ENCODE measurements around the gene CBX6. TPM values are rescaled to one million over a fixed set of nuclear protein-coding genes. Genes with fewer than 3 reads are reported as not detected.
A peak's percentile ranks its signal among the peaks of the same experiment; 100 is the strongest.
"Not testable (repeated sequence)": the region's sequence is repeated elsewhere in the genome, so short reads cannot be mapped to it uniquely, and the experiment has no call there.

Gene CBX6
- total RNA-seq, 1 experiment from 2014 or later = 18.9 TPM

DNA sequence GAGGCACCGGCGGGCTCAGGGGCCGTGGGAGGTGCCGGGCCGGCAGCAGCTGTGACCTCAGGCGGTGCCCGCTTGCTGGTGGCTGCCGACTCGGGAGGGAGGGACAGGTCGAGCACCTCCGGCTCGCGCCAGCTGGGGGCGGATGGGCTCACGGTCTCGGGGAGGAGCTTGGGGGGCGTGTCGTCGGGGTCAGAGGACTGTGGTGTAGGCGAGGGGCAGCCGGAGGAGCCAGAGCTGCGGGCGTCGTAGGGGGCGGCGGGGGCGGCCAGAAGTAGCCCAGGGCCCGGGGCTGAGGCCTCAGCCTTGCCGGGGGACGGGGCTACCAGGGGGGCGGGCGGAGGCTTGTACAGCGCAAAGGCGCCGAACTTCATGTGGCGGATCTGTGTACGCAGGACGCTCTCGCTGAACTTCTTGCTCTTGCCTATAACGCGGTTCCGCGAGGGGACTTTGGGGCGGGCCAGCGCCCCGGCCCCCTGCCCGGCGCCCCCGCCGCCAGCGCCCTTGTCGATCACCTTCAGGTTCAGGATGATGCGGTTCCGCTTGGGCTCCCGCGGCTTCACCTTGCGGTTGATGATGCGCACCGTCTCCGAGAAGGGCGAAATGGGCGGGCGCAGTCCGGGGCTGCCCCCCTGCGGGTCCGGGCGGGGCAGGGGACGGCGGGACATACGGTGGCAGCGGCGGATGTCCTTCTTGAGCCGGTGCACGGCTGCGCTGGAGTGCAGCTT, 5.5 kb downstream of the CBX6 start:
- Histone ChIP-seq H3K27me3 (no peaks in the 10 kb centered on the region), H3K9me3 (no peaks in the 10 kb centered on the region)
- no peak for DNase-seq

DNA sequence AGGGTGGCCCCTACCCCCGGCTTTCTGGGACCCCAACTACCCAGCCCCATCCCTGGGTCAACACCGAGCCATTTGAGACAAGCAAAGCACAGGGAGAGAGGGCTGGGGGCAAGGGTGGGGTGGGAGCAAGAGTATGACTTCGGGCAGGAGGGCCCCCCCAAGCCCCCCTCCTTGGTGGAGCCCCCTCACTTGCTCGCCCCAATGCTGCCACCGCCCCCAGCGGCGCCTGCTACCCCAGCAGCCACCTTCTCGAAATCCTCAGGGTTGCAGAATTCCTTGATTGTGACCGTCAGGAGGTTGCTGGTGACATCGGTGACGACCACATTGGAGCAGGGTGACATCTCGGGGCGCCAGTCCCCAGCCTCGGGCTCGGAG, 6.0 kb downstream of the CBX6 start:
- Histone ChIP-seq H3K9me3 (no peaks in the 10 kb centered on the region), H3K27me3 (no peaks in the 10 kb centered on the region), H3K36me3 (peaks cover 15% of the 10 kb centered on the region), H3K4me3 (no peak overlapping the region)
- DNase-seq = no peak

More for the DNA sequence above, 5.5 kb downstream of the CBX6 start:
- no peak overlapping the region for H3K4me3 ChIP-seq
- H3K36me3 ChIP-seq = peaks cover 15% of the 10 kb centered on the region

DNA sequence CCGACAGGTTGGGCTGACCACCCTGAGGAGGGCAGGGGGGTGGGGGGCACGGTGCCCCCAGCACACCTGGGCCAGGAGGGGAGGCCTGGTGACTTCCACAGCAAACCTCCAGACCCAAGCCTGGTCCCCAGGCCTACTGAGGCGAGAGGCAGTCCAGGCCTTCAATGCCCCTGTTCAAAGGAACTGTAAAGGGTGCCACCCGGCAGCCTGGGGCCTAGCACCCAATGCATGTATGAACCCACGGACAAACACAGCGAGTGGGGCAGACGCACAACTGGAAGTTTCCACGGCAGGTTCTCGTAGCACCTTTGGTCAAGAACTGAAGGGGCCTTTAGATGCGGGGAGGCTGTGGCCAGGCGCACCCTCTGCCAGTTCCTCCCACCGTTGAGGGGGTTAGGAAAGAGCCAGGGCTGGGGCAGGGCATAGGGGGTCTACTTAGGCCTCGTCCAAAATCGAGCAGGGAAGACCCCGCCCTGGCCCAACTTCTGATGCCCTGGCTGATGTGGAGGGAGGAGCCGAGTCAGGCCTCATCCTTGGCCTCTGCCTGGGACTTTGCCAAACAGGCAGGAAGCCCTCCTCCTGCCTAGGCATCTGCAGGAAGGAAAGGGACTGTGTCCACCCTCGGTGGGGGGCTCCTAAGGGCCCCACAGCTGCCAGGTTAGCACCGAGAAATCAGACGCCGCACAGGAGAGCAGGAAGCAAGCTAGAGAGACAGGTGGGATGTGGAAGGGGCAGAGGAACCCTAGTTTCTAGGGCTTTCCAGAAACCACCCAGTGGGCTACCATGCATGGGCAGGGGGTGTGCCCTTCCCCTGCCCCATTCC, 6.6 kb downstream of the CBX6 start:
- Histone ChIP-seq H3K36me3 (peaks cover 15% of the 10 kb centered on the region), H3K4me3 (no peak overlapping the region), H3K27me3 (no peaks in the 10 kb centered on the region), H3K9me3 (no peaks in the 10 kb centered on the region)
- no peak for DNase-seq

DNA sequence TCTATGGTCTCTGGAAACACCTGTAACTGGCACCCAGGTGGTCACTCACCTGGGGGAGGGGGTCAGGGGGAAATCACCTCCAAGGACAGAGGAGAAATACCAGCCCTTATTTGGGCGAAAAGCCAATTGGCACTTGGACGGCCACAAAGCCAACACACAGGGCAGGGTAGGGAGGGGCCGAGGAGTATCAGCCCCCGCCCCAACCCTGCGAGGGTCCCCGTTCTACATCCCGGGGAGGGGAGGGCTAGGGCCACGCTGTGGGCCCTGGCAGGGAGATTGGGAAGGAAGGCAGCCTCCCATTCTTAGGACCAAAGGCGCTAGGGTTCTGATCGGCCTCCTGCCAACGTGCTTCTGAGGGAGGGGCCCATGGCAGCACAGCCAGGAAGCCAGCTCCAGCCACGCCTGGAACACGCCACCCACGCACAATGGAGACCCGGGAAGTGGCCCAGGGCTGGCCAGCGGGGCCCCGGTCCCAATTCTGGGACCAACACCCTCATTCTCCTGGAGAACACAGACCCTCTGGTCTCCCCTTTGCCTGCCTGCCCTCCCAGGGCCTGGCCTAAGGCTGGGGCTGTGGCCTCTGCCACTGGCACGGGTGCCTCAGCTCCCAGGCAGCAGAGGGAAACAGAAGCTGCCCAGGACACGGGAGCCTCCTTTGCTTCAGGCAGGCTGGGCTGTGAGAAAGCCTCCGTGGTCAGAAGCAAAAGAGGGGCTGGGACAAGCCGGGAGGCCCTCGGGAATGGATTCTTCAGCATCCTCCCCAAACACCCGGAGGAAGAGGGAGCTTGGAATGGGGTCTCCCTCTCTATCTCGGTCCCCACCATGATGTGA, 7.4 kb downstream of the CBX6 start:
- Histone ChIP-seq H3K9me3 (no peaks in the 10 kb centered on the region), H3K4me3 (no peak overlapping the region), H3K36me3 (peaks cover 10% of the 10 kb centered on the region), H3K27me3 (no peaks in the 10 kb centered on the region)
- no peak for DNase-seq

DNA sequence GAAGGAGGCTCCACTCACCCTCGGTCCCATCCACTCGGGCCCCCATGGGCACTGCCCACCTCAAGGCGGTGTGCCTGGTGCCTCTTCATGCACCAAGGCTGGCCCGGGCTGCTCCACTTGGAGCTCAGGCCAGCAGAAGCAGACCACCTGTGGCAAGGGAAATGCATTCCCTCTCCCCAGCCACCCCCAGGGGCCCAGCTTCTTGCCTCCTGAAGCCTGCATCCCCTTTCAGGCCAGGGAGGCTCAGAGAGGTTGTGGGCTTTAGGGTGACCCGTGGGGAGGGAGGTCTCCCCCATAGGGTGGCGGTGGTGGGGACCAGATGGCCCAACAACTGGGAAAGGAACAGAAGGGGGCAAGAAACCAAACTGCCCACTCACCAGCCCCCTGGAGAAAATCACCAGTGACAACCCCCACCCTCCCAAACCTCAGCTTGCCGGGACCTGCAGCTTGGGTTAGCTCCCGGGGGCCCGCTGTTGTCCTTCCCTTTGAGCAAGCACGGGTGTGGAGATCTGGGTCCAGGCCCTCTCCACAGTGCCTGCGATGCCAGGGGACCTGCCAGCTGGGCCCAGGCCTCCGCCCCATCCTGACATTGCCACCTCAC, 8.4 kb downstream of the CBX6 start:
- Histone ChIP-seq H3K36me3 (peaks cover 7% of the 10 kb centered on the region), H3K4me3 (no peak overlapping the region), H3K27me3 (no peaks in the 10 kb centered on the region), H3K9me3 (no peaks in the 10 kb centered on the region)
- no peak for DNase-seq

DNA sequence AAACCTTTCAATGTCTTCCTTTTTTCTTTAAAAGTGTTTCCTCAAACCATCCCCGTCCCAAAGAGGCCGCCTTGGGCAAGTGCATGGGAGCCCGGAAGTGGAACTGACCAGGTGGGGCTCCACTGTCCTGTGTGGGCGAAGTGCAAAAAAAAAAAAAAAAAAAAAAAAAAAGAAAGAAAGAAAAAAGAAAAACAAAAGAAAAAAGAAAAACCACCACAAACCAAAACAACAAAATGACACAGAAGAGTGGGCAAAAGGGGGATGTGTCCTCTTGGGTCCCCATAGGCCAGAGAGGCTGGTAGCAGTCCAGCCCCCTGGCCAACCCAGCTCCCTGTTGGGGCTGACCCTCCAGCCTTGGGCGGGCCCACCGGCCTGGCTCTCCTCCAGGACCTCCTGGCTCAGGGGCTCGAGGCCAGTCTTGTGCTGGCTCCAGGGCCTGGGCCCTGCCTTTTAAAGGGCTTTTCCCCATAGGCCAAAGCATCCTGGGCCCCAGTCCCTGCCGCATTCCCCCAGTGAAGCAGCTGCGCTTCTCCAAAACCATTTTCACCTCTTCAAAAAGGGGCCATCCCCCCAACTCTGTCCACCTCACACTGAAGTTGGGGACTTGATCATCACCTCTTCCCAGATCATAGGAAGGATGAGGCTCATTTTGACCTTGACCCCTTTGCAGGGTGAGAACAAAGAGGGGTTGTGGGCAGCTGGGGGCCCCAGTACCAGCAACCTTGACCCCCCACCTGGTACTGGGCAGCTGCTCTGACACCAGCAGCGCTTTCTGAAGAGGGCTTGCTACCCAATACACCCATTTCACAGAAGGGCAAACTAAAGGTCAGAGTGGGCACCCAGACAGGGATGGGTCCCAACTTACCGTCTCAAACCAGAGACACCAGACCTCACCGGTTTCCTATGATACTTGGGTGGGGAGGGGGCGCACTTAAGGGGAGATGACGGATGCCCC, 9.4 kb downstream of the CBX6 start:
- Histone ChIP-seq H3K4me3 (no peak overlapping the region), H3K9me3 (no peaks in the 10 kb centered on the region), H3K36me3 (no peaks in the 10 kb centered on the region; the same call in none of the 2 replicates), H3K27me3 (no peaks in the 10 kb centered on the region)
- DNase-seq = peak; percentile 42

DNA sequence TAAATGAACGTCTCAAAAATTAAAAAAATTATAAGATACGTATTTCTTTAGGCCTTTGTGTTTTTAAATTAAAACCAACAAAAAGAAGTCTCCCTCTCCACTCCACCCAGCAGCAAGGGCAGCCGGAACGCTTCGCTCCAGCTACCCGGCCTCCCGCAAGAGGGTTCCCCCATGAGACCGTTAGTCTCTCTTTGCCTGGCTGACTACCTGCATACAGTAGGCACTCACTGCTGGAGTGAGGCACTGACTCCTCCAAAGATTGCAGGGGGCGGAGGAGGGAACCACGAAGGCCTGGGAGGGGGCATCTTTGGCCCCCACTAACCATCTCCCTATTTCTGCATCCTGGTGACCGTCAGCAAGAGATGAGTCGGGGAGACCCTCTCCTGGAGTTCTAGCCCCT, 10.1 kb downstream of the CBX6 start:
- DNase-seq = no peak
- H3K9me3 ChIP-seq = no peaks in the 10 kb centered on the region
- H3K4me3 ChIP-seq = no peak overlapping the region
- no peaks in the 10 kb centered on the region; the same call in 1 of the 2 replicates for H3K36me3 ChIP-seq
- H3K27me3 ChIP-seq = no peaks in the 10 kb centered on the region

DNA sequence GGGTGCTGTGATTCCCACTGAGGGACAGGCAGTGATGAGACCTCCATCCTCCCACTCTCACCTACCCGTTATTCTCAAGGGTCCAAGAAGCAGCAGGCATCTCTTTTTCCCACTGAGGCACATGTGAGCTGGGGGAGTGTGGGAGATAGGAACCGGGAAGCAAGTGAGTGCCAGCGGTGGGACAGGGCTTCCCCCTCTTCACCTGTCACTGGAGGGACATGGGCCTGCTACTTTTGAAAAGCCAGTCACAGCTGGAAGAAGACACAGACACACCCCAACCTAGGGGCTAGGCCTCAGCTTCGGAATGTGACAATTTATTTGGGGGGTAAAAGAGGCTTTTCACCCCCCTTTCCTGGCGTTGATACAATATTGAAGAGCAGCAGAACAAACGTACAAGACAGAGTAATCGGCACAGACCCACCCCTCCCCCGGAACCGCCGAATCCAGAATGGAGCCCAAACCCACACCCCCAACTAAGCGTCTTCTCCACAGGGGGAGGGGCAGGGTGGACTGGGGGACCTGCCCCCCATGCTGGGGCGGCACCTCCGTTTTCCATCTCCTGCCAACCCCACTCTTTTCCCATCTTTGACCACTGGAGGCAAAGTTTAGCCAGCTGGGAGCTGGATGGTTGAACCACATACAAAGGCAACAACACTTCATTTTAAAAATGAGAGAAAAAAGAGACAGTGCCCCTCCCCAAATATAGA, 10.7 kb downstream of the CBX6 start:
- no peak for DNase-seq
- H3K4me3 ChIP-seq = no peak overlapping the region
- H3K36me3 ChIP-seq = no peaks in the 10 kb centered on the region; the same call in 1 of the 2 replicates
- no peaks in the 10 kb centered on the region for H3K9me3 ChIP-seq
- no peaks in the 10 kb centered on the region for H3K27me3 ChIP-seq

DNA sequence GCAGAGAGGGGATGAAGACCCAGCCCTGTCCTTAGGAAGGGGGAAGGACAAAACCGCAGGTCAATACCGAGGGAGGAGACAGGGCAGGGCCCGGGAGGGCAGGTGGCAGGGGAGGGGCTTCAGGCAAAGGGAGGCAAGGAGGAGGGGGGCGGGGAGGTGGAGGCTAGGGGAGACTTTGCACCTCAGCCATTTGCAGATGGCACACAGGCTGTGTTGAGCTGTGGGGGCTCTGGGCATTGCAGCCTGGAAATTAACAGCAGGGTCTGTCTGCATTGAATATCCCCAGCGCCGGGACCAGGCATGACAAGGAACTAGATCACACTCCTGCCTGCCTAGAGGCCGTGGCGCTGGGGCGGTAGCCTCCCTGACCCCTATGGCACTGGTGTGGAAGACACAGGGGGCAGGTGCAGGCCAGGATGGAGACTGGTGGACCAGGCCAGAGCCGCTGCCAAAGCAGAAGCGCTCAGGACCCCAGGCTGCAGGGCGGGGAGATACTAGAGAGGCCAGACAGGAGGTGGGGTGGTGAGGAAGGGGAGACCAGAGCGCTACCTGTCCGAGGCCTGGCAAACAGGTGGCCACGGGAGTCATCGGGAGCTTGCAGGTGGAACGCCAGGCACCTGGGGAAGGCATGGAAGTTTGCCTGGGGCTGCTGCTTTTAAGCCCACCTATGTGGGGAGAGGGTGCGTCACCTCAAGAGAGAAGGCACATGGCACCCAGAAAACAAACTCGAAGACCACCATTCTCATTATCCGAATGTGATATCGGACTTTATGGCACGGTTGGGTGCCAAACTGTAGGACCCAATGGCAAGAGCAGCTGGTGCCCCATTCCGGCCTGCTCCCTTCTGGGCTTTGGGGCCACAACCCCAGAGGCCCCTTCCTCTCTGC, 11.5 kb downstream of the CBX6 start:
- H3K27me3 ChIP-seq = no peaks in the 10 kb centered on the region
- no peak for DNase-seq
- no peak overlapping the region for H3K4me3 ChIP-seq
- no peaks in the 10 kb centered on the region; the same call in 1 of the 2 replicates for H3K36me3 ChIP-seq
- H3K9me3 ChIP-seq = no peaks in the 10 kb centered on the region

DNA sequence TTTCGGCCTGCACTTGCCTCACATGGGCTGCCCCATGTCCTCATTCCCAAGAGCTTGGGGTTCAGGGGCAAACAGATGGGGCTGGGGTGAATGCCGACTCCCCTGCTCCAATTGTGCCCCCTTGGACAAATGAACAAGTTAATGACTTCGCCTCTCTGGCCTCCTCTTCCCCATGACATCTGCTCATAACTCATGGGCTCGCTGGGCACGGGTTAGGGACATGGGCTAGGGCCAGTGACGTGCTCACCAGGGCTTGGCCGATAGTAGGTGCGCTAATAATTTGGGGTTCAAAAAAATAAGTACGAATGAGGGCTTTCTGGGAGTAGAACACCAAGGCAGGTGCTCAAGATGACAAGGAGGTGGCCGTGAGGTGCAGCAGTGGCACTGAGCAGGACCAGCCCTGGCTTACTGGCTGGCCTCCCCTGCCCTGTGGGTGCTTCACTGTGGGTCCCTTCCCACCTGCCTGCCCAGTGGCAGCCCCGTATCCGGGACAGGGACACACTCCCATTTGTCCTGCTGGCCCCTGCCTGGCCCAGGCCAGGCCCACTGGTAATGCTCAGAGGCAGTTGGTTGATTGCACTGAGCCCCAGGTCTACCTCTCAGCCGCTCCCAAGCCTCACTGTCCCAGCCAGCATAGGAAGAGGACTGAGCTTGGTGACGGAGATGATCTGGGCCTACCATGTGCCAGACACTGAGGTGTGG, 12.3 kb downstream of the CBX6 start:
- H3K4me3 ChIP-seq = no peak overlapping the region
- H3K36me3 ChIP-seq = no peaks in the 10 kb centered on the region
- H3K9me3 ChIP-seq = no peaks in the 10 kb centered on the region
- no peak for DNase-seq
- no peaks in the 10 kb centered on the region for H3K27me3 ChIP-seq

DNA sequence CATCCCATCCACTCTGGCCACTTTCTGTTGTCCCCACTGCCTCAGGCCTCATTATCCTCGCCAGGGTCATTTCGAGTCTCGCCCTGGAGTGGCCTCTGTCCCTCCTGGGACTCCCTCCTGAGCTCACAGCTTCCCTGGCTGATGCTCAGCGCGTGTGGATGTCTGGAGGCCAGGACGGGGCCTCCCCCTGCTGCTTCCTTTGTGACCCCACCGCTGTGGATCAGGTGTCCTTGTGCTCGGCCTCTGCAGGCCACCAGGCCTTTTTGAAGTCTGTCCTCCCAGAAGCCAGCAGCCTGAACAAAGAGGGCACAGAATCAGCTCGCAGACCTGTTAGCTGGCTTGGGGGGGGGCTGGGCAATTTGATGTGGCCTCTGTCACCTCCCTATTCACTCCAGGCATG, 13.5 kb downstream of the CBX6 start:
- H3K4me3 ChIP-seq = no peak overlapping the region
- no peaks in the 10 kb centered on the region for H3K36me3 ChIP-seq
- no peak for DNase-seq
- H3K27me3 ChIP-seq = no peaks in the 10 kb centered on the region
- no peaks in the 10 kb centered on the region for H3K9me3 ChIP-seq

DNA sequence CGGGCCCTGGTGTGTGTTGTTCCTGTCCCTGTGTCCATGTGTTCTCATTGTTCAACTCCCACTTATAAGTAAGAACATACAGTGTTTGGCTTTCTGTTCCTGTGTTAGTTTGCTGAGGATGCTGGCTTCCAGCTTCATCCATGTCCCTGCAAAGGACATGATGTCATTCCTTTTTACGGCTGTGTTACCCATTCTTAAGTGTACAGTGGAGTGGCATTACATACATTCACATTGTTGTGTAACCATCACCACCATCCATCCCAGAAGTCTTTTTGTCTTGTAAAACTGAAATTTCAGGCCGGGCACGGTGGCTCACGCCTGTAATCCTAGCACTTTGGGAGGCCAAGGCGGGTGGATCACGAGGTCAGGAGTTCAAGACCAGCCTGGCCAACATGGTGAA, 17.5 kb downstream of the CBX6 start:
- H3K36me3 ChIP-seq, H3K27me3 ChIP-seq, H3K4me3 ChIP-seq, DNase-seq, H3K9me3 ChIP-seq: not testable (repeated sequence)

DNA sequence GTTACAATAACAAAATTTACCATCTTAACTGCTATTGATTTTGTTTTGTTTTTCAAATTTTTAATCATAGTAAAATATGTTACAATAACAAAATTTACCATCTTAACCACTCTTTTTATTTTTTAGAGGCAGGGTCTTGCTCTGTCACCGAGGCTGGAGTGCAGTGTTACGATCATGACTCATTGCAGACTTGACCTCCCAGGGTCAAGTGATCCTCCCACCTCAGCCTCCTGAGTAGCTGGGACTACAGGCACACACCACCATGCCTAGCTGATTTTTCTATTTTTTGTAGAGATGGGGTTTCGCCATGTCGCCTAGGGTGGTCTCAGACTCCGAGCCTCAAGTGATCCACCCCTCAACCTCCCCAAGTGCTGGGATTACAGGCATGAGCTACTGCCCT, 18.1 kb downstream of the CBX6 start:
- H3K4me3 ChIP-seq, H3K9me3 ChIP-seq, H3K36me3 ChIP-seq, H3K27me3 ChIP-seq, DNase-seq: not testable (repeated sequence)

DNA sequence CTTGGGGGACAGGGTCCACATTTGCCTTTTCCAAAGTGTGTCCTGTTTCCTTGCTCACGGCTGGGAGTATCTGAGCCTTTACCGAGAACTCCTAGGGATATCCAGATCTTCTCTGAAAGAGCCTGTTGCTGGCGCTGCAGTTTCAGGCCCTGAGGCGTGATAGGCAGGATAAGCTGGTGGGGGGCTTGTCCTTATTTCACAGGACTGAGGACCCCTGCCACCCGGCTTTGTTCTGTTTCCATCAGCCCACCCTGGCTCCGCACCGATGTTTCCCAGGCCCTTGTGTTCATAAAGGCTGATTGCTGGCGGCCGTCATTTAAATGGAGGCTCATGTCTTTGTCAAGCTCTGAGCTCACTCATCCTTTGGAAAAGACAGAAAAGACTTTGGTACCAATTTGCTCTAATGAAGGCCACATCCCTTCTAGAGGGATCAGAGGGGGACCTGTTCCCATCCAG, 18.8 kb downstream of the CBX6 start:
- no peaks in the 10 kb centered on the region for H3K36me3 ChIP-seq
- no peaks in the 10 kb centered on the region for H3K27me3 ChIP-seq
- H3K9me3 ChIP-seq = no peaks in the 10 kb centered on the region
- H3K4me3 ChIP-seq = no peak overlapping the region
- no peak for DNase-seq
